Measurements from ENCODE around the gene ARMC10.
"Not testable (repeated sequence)": the region's sequence is repeated elsewhere in the genome, so short reads cannot be mapped to it uniquely, and the experiment has no call there.

ARMC10 gene

GRCh38 chr7:103079836-103080235, 4.9 kb downstream of the ARMC10 start:
- no peak for DNase-seq

- DNase-seq, result no peak
These were observed 6.0 kb downstream of the ARMC10 start for GRCh38 chr7:103080923-103081322.

DNA sequence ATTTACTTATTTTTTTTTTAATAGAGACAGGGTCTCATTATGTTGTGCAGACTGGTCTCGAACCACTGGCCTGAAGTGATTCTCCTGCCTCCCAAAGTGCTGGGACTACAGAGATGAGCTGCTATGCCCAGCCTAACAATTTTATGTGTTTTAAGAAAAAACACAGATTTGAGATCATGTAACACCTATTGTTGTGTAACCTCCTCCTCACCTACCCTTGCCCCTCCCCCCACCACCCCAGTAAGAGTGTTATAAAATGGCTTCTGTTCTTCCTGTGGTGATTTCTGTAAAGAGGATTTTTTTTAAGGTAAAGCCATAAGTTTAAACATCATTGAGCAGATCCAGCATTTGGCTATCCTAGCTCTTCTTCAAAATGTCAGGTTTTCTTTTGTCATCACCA, 7.6 kb downstream of the ARMC10 start:
- no peak for DNase-seq

DNA sequence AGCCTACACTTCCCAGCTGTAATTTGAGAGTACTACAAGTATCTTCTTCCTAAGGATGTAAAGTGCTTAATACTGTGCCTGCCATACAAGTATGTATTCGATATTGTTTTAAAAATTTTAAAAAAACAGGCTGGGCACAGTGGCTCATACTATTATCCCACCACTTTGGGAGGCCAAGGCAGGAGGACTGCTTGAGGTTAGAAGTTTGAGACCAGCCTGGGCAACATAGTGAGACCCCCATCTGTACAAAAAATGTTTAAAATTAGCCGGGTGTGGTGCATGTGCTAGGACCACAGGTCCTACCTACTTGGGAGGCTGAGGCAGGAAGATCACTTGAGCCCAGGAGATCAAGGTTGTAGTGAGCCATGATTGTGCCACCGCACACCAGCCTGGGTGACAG, 8.3 kb downstream of the ARMC10 start:
- no peak for DNase-seq

DNA sequence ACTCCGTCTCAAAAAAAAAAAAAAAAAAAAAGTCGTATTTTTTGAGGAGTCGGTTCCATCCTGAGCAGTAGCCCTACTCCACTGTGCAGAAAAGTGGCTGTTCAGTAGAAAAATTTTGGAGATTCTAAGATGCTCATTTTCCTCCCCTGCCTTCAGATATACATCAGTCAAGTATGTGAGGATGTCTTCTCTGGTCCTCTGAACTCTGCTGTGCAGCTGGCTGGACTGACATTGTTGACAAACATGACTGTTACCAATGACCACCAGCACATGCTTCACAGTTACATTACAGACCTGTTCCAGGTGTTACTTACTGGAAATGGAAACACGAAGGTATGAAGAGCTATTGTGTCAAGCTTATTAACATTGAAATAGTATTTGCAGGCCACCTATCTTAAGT, 17.4 kb downstream of the ARMC10 start:
- not testable (repeated sequence) for DNase-seq

- DNase-seq, result no peak
These were observed 18.5 kb downstream of the ARMC10 start for GRCh38 chr7:103093429-103093828.

- no peak for DNase-seq
These were observed 19.2 kb downstream of the ARMC10 start for GRCh38 chr7:103094102-103094501.

DNA sequence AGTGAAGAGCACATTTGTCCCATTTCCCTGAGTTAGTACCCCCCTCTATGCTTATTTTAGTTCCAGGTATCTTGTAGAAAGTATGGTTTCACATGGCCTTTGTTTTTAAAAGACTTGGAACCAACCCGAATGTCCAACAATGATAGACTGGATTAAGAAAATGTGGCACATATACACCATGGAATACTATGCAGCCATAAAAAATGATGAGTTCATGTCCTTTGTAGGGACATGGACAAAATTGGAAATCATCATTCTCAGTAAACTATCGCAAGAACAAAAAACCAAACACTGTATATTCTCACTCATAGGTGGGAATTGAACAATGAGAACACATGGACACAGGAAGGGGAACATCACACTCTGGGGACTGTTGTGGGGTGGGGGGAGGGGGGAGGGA, 20.6 kb downstream of the ARMC10 start:
- DNase-seq, result not testable (repeated sequence)

DNA sequence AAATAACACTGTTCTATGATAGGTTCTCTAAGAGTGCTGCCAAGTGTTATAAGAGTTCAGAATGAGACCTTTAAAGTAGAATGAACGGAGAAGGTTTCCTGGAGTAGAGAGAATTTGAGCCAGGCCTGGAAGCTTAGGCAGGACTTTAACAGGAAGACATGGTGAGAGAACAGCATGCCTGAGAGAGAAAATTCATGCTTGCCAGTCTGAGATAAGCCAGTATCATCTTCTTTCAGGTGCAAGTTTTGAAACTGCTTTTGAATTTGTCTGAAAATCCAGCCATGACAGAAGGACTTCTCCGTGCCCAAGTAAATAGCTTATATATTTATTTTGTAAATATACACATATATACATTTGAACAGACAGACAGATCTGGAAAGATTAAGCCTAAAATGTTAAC, 22.1 kb downstream of the ARMC10 start:
- DNase-seq, result no peak

- DNase-seq, result no peak
These were observed 25.4 kb downstream of the ARMC10 start for GRCh38 chr7:103100348-103100747.

DNA sequence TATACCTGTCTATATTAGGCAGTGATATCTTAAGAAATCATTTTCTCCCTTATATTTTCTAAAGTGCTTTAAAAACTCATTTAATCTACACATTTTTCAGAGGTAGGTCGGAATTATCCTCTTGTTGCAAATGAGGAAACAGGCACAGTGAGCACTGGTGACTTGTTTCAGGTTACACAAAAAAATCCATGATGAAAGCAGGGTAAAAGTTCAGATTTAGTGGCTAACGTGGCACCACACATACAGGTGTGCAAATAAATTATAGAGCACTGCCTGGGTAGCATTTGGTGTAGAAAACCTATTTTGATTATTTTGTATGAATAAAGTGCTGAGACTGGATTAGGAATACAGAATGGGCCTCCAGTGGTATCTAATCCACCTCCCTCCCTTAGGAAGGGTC, 26.6 kb downstream of the ARMC10 start:
- DNase-seq, result no peak

DNA sequence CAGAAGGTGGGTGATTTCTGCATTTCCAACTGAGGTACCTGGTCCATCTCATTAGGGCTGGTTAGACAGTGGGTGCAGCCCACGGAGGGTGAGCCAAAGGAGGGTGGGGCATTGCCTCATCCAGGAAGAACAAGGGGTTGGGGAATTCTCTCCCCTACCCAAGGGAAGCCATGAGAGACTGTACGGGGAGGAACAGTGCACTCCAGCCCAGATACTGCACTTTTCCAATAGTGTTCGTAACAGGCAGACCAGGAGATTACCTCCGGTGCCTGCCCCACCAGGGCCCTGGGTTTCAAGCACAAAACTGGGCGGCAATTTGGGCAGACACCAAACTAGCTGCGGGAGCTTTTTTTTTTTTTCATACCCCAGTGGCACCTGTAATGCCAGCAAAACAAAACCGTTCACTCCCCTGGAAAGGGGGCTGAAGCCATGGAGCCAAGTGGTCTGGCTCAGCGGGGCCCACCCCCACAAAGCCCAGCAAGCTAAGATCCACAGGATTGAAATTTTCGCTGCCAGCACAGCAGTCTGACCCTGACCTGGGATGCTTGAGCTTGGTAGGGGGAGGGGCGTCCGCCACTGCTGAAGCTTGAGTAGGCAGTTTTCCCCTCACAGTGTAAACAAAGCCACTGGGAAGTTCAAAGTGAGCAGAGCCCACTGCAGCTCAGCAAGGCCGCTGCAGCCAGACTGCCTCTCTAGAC, 31.2 kb downstream of the ARMC10 start:
- DNase-seq, result no peak

- DNase-seq, result not testable (repeated sequence)
These were observed 31.7 kb downstream of the ARMC10 start for GRCh38 chr7:103106703-103107070.

DNA sequence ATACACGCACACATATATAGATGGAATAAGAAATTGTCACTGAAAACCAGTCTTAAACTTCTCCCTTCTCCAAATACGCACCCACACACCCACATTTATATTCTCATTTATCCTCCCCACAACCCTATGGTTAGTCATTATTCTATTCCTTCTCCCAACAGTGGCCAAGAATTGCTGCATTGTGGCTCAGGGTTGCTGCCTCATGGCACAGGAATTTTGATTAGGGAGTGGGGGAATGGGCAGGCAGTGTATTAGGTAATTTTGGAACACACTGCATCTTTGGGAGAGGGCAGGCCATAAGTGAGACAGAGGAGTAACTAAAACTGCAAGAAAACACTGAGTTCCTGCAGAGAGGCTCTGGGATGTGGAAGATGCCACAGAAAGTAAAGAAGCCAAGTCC, 38.2 kb downstream of the ARMC10 start:
- DNase-seq, result no peak

- no peak for DNase-seq
These were observed 39.7 kb downstream of the ARMC10 start for GRCh38 chr7:103114576-103115008.

DNA sequence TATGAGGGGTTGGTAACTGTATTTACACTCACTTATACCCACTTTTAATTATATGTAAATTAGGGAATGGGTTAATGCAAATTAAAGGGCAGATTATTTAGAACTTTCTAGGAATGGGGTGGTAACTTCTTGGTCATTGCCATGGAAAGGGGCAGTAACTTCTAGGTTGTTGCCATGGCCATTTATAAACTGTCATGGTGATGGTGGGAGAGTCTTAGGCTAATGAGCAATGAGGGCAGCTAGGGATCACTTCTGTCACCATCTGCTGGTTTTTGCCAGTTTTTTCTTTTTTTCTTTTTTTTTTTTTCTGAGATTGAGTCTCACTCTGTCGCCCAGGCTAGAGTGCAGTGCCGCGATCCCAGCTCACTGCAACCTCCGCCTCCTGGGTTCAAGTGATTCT, 40.8 kb downstream of the ARMC10 start:
- DNase-seq, result no peak

DNA sequence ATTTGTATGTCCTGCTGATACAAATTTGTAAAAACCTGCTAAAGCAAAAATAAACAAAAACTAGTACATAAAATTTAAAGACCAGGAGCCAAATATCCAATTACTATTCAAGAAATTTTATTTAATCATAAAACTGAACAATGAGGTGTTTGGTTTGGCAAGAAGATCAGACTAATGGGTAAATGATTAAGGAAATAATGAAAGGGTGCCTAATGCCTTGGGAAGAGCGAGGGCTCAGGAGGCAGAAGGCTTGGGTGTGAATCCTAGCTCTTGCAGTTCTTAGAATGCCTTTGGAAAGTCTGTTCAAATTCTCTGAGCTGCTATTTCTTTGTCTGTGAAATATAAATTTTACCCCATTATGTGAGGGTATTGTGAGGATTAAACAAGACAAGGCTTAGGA, 41.6 kb downstream of the ARMC10 start:
- DNase-seq, result no peak

- DNase-seq, result no peak
These were observed 42.1 kb downstream of the ARMC10 start for GRCh38 chr7:103116991-103117390.

- DNase-seq, result no peak
These were observed 42.5 kb downstream of the ARMC10 start for GRCh38 chr7:103117465-103117864.

- DNase-seq, result no peak
These were observed 44.9 kb downstream of the ARMC10 start for GRCh38 chr7:103119791-103120291.

- no peak for DNase-seq
These were observed 45.4 kb downstream of the ARMC10 start for GRCh38 chr7:103120362-103120761.

GRCh38 chr7:103121641-103122040, 46.7 kb downstream of the ARMC10 start:
- DNase-seq, result no peak

DNA sequence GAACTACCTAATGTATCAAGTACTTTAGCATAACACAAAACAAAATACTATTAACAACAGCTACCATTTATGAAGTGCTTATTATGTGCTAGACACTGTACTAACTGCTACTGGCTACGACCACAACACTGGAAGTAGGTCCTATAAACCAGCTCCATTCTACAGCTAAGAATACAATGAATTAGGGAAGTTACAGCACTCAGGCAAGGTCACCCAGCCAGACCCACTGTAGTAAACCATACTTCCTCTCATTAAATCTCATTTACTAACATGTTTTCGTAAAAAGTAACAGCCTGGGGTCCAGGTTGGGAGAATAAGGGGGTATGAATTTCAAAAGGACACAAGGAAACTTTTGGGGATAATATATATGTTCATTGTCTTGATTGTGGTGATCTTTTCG, 48.6 kb downstream of the ARMC10 start:
- DNase-seq, result no peak

GRCh38 chr7:103124429-103124979, 49.6 kb downstream of the ARMC10 start:
- DNase-seq, result no peak

GRCh38 chr7:103127006-103127405, 52.1 kb downstream of the ARMC10 start:
- DNase-seq, result no peak
